H9 (cell line): ENCODE data around the gene NCKAP5. TPM values are rescaled to one million over a fixed set of nuclear protein-coding genes. Genes with fewer than 3 reads are reported as not detected.

Experiments used
- DNase-seq: peaks from one replicate; pipeline ENCODE4 v3.0.0-alpha.2; 2017
- H2AFZ ChIP-seq: one replicate; pipeline ENCODE4 v1.6.1; 2013; ENCODE audit warnings: mild to moderate bottlenecking, low read length, control low read depth, moderate library complexity
- H2AK5ac ChIP-seq: 2 replicates; pipeline ENCODE4 v1.6.1; 2013; ENCODE audit warnings: low read length, control low read depth, mixed read lengths; ENCODE audit not compliant: insufficient read length
- H2BK120ac ChIP-seq: one replicate; pipeline ENCODE4 v1.6.1; 2013; ENCODE audit warnings: low read depth, mild to moderate bottlenecking, low read length, control low read depth, inconsistent platforms; ENCODE audit not compliant: poor library complexity, severe bottlenecking
- H2BK12ac ChIP-seq: 2 replicates; pipeline ENCODE4 v1.6.1; 2013; ENCODE audit warnings: low read length, control low read depth, mixed read lengths, low read depth; ENCODE audit not compliant: insufficient read length
- H2BK15ac ChIP-seq: 2 replicates; pipeline ENCODE4 v1.6.1; 2013; ENCODE audit warnings: low read depth, low read length, control low read depth
- H2BK20ac ChIP-seq: one replicate; pipeline ENCODE4 v1.6.1; 2013; ENCODE audit warnings: low read depth, mild to moderate bottlenecking, low read length, control low read depth, inconsistent platforms; ENCODE audit not compliant: poor library complexity, severe bottlenecking
- H2BK5ac ChIP-seq: 2 replicates; pipeline ENCODE4 v1.6.1; 2013; ENCODE audit warnings: low read length, control low read depth, mixed read lengths; ENCODE audit not compliant: insufficient read length
- H3K14ac ChIP-seq: 2 replicates; pipeline ENCODE4 v1.6.1; 2013; ENCODE audit warnings: low read length, control low read depth; ENCODE audit not compliant: insufficient read depth
- H3K18ac ChIP-seq: 2 replicates; pipeline ENCODE4 v1.6.1; 2013; ENCODE audit warnings: low read depth, mild to moderate bottlenecking, mixed read lengths, low read length, control low read depth; ENCODE audit not compliant: insufficient read length
- H3K23ac ChIP-seq: 2 replicates; pipeline ENCODE4 v1.6.1; 2013; ENCODE audit warnings: low read length, control low read depth, mixed read lengths, low read depth; ENCODE audit not compliant: insufficient read length
- H3K23me2 ChIP-seq: 2 replicates; pipeline ENCODE4 v1.6.1; 2013; ENCODE audit warnings: low read depth, mild to moderate bottlenecking, mixed read lengths, low read length, control low read depth; ENCODE audit not compliant: insufficient read length, poor library complexity, severe bottlenecking
- H3K27ac ChIP-seq: 2 replicates; pipeline ENCODE4 v1.5.1; 2013; ENCODE audit warnings: low read length, control low read depth, mixed read lengths, low read depth; ENCODE audit not compliant: insufficient read length
- H3K27me3 ChIP-seq: 2 replicates; pipeline ENCODE4 v1.6.1; 2013; ENCODE audit warnings: low read length, control low read depth, inconsistent platforms; ENCODE audit not compliant: insufficient read depth
- H3K4ac ChIP-seq: 2 replicates; pipeline ENCODE4 v1.6.1; 2013; ENCODE audit warnings: low read depth, mild to moderate bottlenecking, control low read depth, inconsistent platforms, low read length, moderate library complexity
- H3K4me1 ChIP-seq: 2 replicates; pipeline ENCODE4 v1.6.1; 2013; ENCODE audit warnings: low read length, control low read depth, inconsistent platforms; ENCODE audit not compliant: insufficient read depth
- H3K4me2 ChIP-seq: 2 replicates; pipeline ENCODE4 v1.6.1; 2013; ENCODE audit warnings: low read length, control low read depth, mixed read lengths; ENCODE audit not compliant: insufficient read length, insufficient read depth
- H3K56ac ChIP-seq: 2 replicates; pipeline ENCODE4 v1.6.1; 2013; ENCODE audit warnings: low read depth, mild to moderate bottlenecking, mixed read lengths, low read length, control low read depth; ENCODE audit not compliant: insufficient read length
- H3K79me1 ChIP-seq: 2 replicates; pipeline ENCODE4 v1.6.1; 2013; ENCODE audit warnings: low read depth, mild to moderate bottlenecking, moderate library complexity, low read length, control low read depth, inconsistent platforms; ENCODE audit not compliant: insufficient read depth, poor library complexity, severe bottlenecking
- H3K79me2 ChIP-seq: 2 replicates; pipeline ENCODE4 v1.6.1; 2013; ENCODE audit warnings: low read length, control low read depth, inconsistent platforms; ENCODE audit not compliant: insufficient read depth
- H3K9ac ChIP-seq: 2 replicates; pipeline ENCODE4 v1.6.1; 2013; ENCODE audit warnings: low read length, control low read depth, mixed read lengths; ENCODE audit not compliant: insufficient read length; ENCODE audit errors: extremely low read depth
- H3K9me3 ChIP-seq: one replicate; pipeline ENCODE4 v1.6.1; 2013; ENCODE audit warnings: low read depth, low read length, inconsistent platforms; ENCODE audit not compliant: control insufficient read depth
- H3T11ph ChIP-seq: one replicate; pipeline ENCODE4 v1.6.1; 2013; ENCODE audit warnings: mild to moderate bottlenecking, low read length, control low read depth, inconsistent platforms
- H4K20me1 ChIP-seq: one replicate; pipeline ENCODE4 v1.6.1; 2013; ENCODE audit not compliant: control insufficient read depth, insufficient read length, insufficient read depth
- H4K5ac ChIP-seq: 2 replicates; pipeline ENCODE4 v1.6.1; 2013; ENCODE audit warnings: low read depth, mild to moderate bottlenecking, mixed read lengths, low read length, control low read depth; ENCODE audit not compliant: insufficient read length
- H4K8ac ChIP-seq: replicated peaks from 2 replicates; pipeline ENCODE4 v1.6.1; 2013; ENCODE audit warnings: low read length, control low read depth, mixed read lengths, low read depth; ENCODE audit not compliant: insufficient read length
- H4K91ac ChIP-seq: 2 replicates; pipeline ENCODE4 v1.6.1; 2013; ENCODE audit warnings: low read depth, mild to moderate bottlenecking, moderate library complexity, mixed read lengths, low read length, control low read depth; ENCODE audit not compliant: insufficient read length
- H3K27ac Mint-ChIP-seq, 3 experiments: 2 replicates in 2 of 3; 3 replicates in 1 of 3; pipeline ENCODE4 v1.8.0; 2020 to 2021; ENCODE audit warnings: mixed read lengths in 3 of 3, mild to moderate bottlenecking in 1 of 3, moderate library complexity in 1 of 3
- H3K27me3 Mint-ChIP-seq: 2 replicates; pipeline ENCODE4 v1.8.0; 2021; ENCODE audit warnings: low read depth, mild to moderate bottlenecking, moderate library complexity, mixed read lengths
- H3K36me3 Mint-ChIP-seq, 3 experiments: 2 replicates in 2 of 3; 3 replicates in 1 of 3; pipeline ENCODE4 v1.8.0; 2020 to 2021; ENCODE audit warnings: low read depth in 3 of 3, mixed read lengths in 3 of 3; ENCODE audit not compliant: insufficient read depth in 1 of 3
- H3K4me1 Mint-ChIP-seq, 2 experiments: 2 replicates each; pipeline ENCODE4 v1.8.0; 2020; ENCODE audit warnings: mixed read lengths in 2 of 2
- H3K4me3 Mint-ChIP-seq, 2 experiments: 2 replicates in 1 of 2; 3 replicates in 1 of 2; pipeline ENCODE4 v1.8.0; 2020 to 2021; ENCODE audit warnings: mild to moderate bottlenecking in 2 of 2, mixed read lengths in 2 of 2, moderate library complexity in 1 of 2
- H3K9me3 Mint-ChIP-seq, 2 experiments: 2 replicates in 1 of 2; 3 replicates in 1 of 2; pipeline ENCODE4 v1.8.0; 2020; ENCODE audit warnings: mild to moderate bottlenecking in 2 of 2, mixed read lengths in 2 of 2, moderate library complexity in 1 of 2
- CTCF ChIP-seq: fragments of 200-600 bp; sonication (generic); conservative IDR thresholded peaks from 3 replicates; pipeline ENCODE4 v1.8.0; 2021; ENCODE audit warnings: antibody characterized with exemption, mild to moderate bottlenecking
- WGBS: extraction: QIAGEN DNeasy Blood & Tissue Kit; methylation state at CpG from one replicate; pipeline ENCODE4 v1.1.7; 2013; ENCODE audit warnings: missing lambda C conversion rate, low lambda C conversion rate, mixed read lengths; ENCODE audit not compliant: insufficient read length; ENCODE audit errors: extremely low coverage; 5-methylcytosine and 5-hydroxymethylcytosine counted together
- total RNA-seq: library from RNA; stranded (reverse); gene quantifications from 2 replicates; pipeline ENCODE4 v1.2.1, GENCODE V29; 2021

Gene NCKAP5
- total RNA-seq, 1 experiment from 2014 or later = 0.26 TPM

GRCh38 chr2:132760971-132761370, 807.3 kb downstream of the NCKAP5 start:
- no peak for TF ChIP-seq CTCF
- Histone ChIP-seq H2BK20ac (no peak overlapping the region), H3K27me3 (no peaks in the 10 kb centered on the region), H2BK120ac (no peak overlapping the region), H3K14ac (no peak overlapping the region), H3K9me3 (no peaks in the 10 kb centered on the region), H2BK5ac (no peak overlapping the region), H2AFZ (no peak overlapping the region), H3K9ac (no peak overlapping the region), H4K5ac (no peak overlapping the region), H4K8ac (no peak overlapping the region), H3K56ac (no peak overlapping the region), H3K79me1 (no peaks in the 10 kb centered on the region), H4K20me1 (no peaks in the 10 kb centered on the region), H2AK5ac (no peak overlapping the region), H3K27ac (no peak overlapping the region), H3K4me2 (no peak overlapping the region), H3K4ac (no peak overlapping the region), H3K23ac (no peak overlapping the region), H2BK15ac (no peak overlapping the region), H3K79me2 (no peaks in the 10 kb centered on the region), H4K91ac (no peak overlapping the region), H3K18ac (no peak overlapping the region), H3K4me1 (no peaks in the 10 kb centered on the region), H2BK12ac (no peak overlapping the region), H3T11ph (no peak overlapping the region), H3K23me2 (no peaks in the 10 kb centered on the region)
- H3K36me3 Mint-ChIP-seq = no peaks in the 10 kb centered on the region
- H3K27ac Mint-ChIP-seq = no peak overlapping the region; a peak in 1 of 7 replicates
- WGBS = no CpG with 5 or more reads among the region's 4 CpGs
- DNase-seq = no peak
- H3K4me1 Mint-ChIP-seq = peaks cover 8 to 9% of the 10 kb centered on the region in 2 experiments
- no peaks in the 10 kb centered on the region for H3K9me3 Mint-ChIP-seq
- no peak overlapping the region for H3K4me3 Mint-ChIP-seq
- H3K27me3 Mint-ChIP-seq = no peaks in the 10 kb centered on the region
